Sigmoid colon (tissue), 7 donors: ENCODE measurements around the gene RUFY1. TPM values are rescaled to one million over a fixed set of nuclear protein-coding genes. Genes with fewer than 3 reads are reported as not detected.
A peak's percentile ranks its signal among the peaks of the same experiment; 100 is the strongest.
"Not testable (repeated sequence)": the region's sequence is repeated elsewhere in the genome, so short reads cannot be mapped to it uniquely, and the experiment has no call there.

ENCODE experiments used
- DNase-seq: peaks from one replicate; pipeline ENCODE4 v3.0.0-alpha.2; 2019
- H3K27ac ChIP-seq, 4 donors: fragments of 200-600 bp; sonication (generic); one replicate each; pipeline ENCODE4 v1.5.1; 2016 to 2019; ENCODE audit warnings: mild to moderate bottlenecking in 1 of 4
- H3K27me3 ChIP-seq, 3 donors: fragments of 200-600 bp; sonication (generic); one replicate each; pipeline ENCODE4 v1.5.1; 2019; ENCODE audit warnings: mild to moderate bottlenecking in 1 of 3
- H3K36me3 ChIP-seq, 4 donors: fragments of 200-600 bp; sonication (generic); one replicate each; pipeline ENCODE4 v1.5.1; 2016 to 2019
- H3K4me1 ChIP-seq, 4 donors: fragments of 200-600 bp; sonication (generic); one replicate each; pipeline ENCODE4 v1.5.1; 2017 to 2019
- H3K4me3 ChIP-seq, 4 donors: fragments of 200-600 bp; sonication (generic); one replicate each; pipeline ENCODE4 v1.5.1; 2017 to 2019; ENCODE audit warnings: mild to moderate bottlenecking in 2 of 4, moderate library complexity in 1 of 4
- H3K9me3 ChIP-seq, 4 donors: fragments of 200-600 bp in 3 of 4; sonication (generic) in 3 of 4; one replicate each; pipeline versions ENCODE4 v1.5.1 to v1.6.1; 2013 to 2019
- CTCF ChIP-seq, 4 experiments: fragments of 450-650 bp in 3 of 4; fragments of 200-600 bp in 1 of 4; IDR thresholded peaks; one replicate each; pipeline ENCODE4 v1.5.1; 2016 to 2019; ENCODE audit warnings: antibody characterized with exemption in 4 of 4, mild to moderate bottlenecking in 3 of 4, moderate library complexity in 2 of 4
- EP300 ChIP-seq, 4 donors: sonication (generic); formaldehyde crosslinking; IDR thresholded peaks; one replicate each; pipeline ENCODE4 v1.6.1; 2017; ENCODE audit warnings: antibody characterized with exemption in 4 of 4
- POLR2A ChIP-seq, 2 donors: fragments of 450-650 bp; IDR thresholded peaks; one replicate each; pipeline ENCODE4 v1.6.1; 2016; ENCODE audit warnings: antibody characterized with exemption in 2 of 2, mild to moderate bottlenecking in 2 of 2, moderate library complexity in 2 of 2
- POLR2AphosphoS5 ChIP-seq, 4 donors: sonication (generic); formaldehyde crosslinking; IDR thresholded peaks; one replicate each; pipeline ENCODE4 v1.6.1; 2017; ENCODE audit warnings: antibody characterized with exemption in 4 of 4
- WGBS, 2 donors: extraction: QIAGEN DNeasy Blood & Tissue Kit; methylation state at CpG; one replicate each; pipeline ENCODE4 v1.1.7; 2013; 5-methylcytosine and 5-hydroxymethylcytosine counted together
- intact Hi-C: fragments of 100-400 bp; cut with DNase I; formaldehyde crosslinking; loops from one replicate; pipeline ENCODE4 v1.15.1; 2023
- polyA plus RNA-seq, 3 donors: library from polyadenylated mRNA; stranded (reverse); fragments of 200-250 nt; gene quantifications; one replicate each; pipeline ENCODE4 v1.2.3, GENCODE V29; 2013
- total RNA-seq, 4 donors: library from RNA; depleted of rRNA; stranded (reverse); fragments of >200 nt; gene quantifications; one replicate each; pipeline ENCODE4 v1.1.0, GENCODE V29; 2016
- donor health status: healthy with polysubstance abuse.
- donor health status: Bipolar disorder and iron deficiency.
- donor health status: healthy.

RUFY1 gene
- total and polyA plus RNA-seq, 7 donors: 28.9 to 79.8 (median 34.2) TPM

- 83 to 93% methylated on average over 7 of the region's 7 CpGs for whole genome bisulfite sequencing, 2 donors
- intact Hi-C loops: loop anchor here (10.0 kb wide), 2 partner anchors 1251 to 1349 kb away; partner anchors contain the start of genes HNRNPAB and MGAT1
- H3K4me1 ChIP-seq: peaks cover 0 to 47% (median 37%) of the 10 kb centered on the region in 4 donors
Observed at GRCh38 chr5:179553875-179554274, 3.5 kb downstream of the RUFY1 start.

DNA sequence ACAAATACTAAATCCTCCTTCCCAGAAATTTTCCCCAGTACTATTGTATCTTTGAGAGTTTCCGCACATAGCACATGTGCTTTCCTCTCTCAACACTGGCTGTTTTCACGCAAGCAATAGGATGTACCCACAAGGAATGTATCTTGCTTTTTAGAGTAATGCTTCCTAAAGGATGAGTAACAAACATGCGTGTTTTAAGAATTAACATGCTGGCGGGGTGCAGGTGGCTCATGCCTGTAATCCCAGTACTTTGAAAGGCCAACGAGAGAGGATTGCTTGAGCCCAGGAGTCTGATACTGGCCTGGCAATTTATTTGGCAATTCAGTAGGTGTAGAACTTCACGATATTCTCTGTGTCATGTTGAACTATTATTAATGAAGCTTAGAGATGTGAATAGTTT lies 4.6 kb downstream of the RUFY1 start:
- 96 to 97% methylated on average over 6 of the region's 6 CpGs for WGBS, 2 donors
- H3K27ac ChIP-seq: no peak overlapping the region
- H3K36me3 ChIP-seq: no peaks in the 10 kb centered on the region
- DNase-seq: no peak
- intact Hi-C loops: loop anchor here (5.0 to 10.0 kb wide), 3 partner anchors 67 to 1350 kb away; partner anchors contain the start of genes HNRNPAB, HNRNPH1 and MGAT1
- H3K4me3 ChIP-seq: no peak overlapping the region
- no peaks in the 10 kb centered on the region for H3K27me3 ChIP-seq
- no peak for TF ChIP-seq POLR2A (IDR thresholded peaks at IDR 0.05)
- no peak for TF ChIP-seq POLR2AphosphoS5 (IDR thresholded peaks at IDR 0.05)
- TF ChIP-seq CTCF (IDR thresholded peaks at IDR 0.05): no peak
- no peak for TF ChIP-seq EP300 (IDR thresholded peaks at IDR 0.05)
- H3K9me3 ChIP-seq: no peaks in the 10 kb centered on the region
- peaks cover 0 to 45% (median 38%) of the 10 kb centered on the region in 4 donors for H3K4me1 ChIP-seq

More at GRCh38 chr5:179553875-179554274, 3.5 kb downstream of the RUFY1 start:
- DNase-seq: no peak
- peak overlapping the region in 1 of 4 donors; percentile 15 for H3K27ac ChIP-seq
- no peaks in the 10 kb centered on the region for H3K27me3 ChIP-seq
- no peaks in the 10 kb centered on the region for H3K9me3 ChIP-seq
- H3K4me3 ChIP-seq: no peak overlapping the region
- H3K36me3 ChIP-seq: no peaks in the 10 kb centered on the region
- TF ChIP-seq POLR2AphosphoS5 (IDR thresholded peaks at IDR 0.05): no peak
- TF ChIP-seq EP300 (IDR thresholded peaks at IDR 0.05): no peak
- TF ChIP-seq POLR2A (IDR thresholded peaks at IDR 0.05): no peak
- no peak for TF ChIP-seq CTCF (IDR thresholded peaks at IDR 0.05)

DNA sequence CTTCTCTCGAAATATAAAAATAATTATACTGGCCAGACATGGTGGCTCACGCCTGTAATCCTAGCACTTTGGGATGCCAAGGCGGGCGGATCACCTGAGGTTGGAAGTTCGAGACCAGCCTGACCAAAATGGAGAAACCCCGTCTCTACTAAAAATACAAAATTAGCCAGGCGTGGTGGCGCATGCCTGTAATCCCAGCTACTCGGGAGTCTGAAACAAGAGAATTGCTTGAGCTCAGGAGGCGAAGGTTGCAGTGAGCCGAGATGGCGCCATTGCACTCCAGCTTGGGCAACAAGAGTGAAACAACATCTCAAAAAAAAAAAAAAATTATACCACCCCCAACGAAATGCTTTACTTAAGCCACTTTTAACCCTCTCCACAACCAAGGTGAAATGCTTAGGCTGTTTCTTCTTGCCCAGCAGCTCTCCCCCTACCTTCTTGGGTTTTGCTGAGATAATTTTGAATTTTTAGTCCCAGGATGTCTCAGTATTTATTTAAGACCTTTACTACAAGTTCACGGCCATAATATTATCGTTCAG lies 8.0 kb downstream of the RUFY1 start:
- H3K9me3 ChIP-seq, DNase-seq, H3K27me3 ChIP-seq: not testable (repeated sequence)
- Histone ChIP-seq H3K36me3 (peaks cover 0 to 26% (median 11%) of the 10 kb centered on the region in 4 donors), H3K4me3 (peak overlapping the region; percentile 46 to 56 (median 54)), H3K27ac (peak overlapping the region; percentile 85 to 93 (median 89)), H3K4me1 (peaks cover 0 to 28% (median 21%) of the 10 kb centered on the region in 4 donors)
- intact Hi-C loops: loop anchor here (5.0 to 10.0 kb wide), 3 partner anchors 64 to 1354 kb away; partner anchors contain the start of genes HNRNPAB, HNRNPH1 and MGAT1
- 78 to 83% methylated on average over 15 of the region's 15 CpGs for WGBS, 2 donors

GRCh38 chr5:179558932-179559283 lies 8.6 kb downstream of the RUFY1 start:
- Histone ChIP-seq H3K4me1 (peaks cover 0 to 22% (median 15%) of the 10 kb centered on the region in 4 donors), H3K27ac (peak overlapping the region; percentile 85 to 93 (median 89)), H3K36me3 (peaks cover 0 to 32% (median 12%) of the 10 kb centered on the region in 4 donors), H3K9me3 (no peaks in the 10 kb centered on the region), H3K4me3 (peak overlapping the region; percentile 46 to 56 (median 54)), H3K27me3 (no peaks in the 10 kb centered on the region)
- DNase-seq: no peak
- WGBS, 2 donors: 4 to 26% methylated on average over 14 of the region's 14 CpGs
- intact Hi-C loops: loop anchor here (5.0 to 10.0 kb wide), 3 partner anchors 63 to 1354 kb away; partner anchors contain the start of genes HNRNPAB, HNRNPH1 and MGAT1
- TF ChIP-seq POLR2A (IDR thresholded peaks at IDR 0.05): no peak
- TF ChIP-seq CTCF (IDR thresholded peaks at IDR 0.05): no peak
- no peak for TF ChIP-seq EP300 (IDR thresholded peaks at IDR 0.05)
- no peak for TF ChIP-seq POLR2AphosphoS5 (IDR thresholded peaks at IDR 0.05)
